ENCODE measurements around the gene CDH6. TPM values are rescaled to one million over a fixed set of nuclear protein-coding genes. Genes with fewer than 3 reads are reported as not detected.

CDH6 gene
- total and polyA plus RNA-seq, 2 donors (not counting 1 experiment from before 2014, with no cell fraction given), result not detected

- Mint-ChIP-seq H3K9me3 (ENCODE audit: insufficient read depth) (no peaks in the 10 kb centered on the region), H3K4me1 (no peaks in the 10 kb centered on the region), H3K27ac (no peak overlapping the region), H3K27me3 (no peaks in the 10 kb centered on the region), H3K4me3 (no peak overlapping the region)
- H3K4me2 ChIP-seq (replicated peaks; ENCODE audit: low read depth, low read length, poor library complexity, severe bottlenecking), result no peak overlapping the region
- no peak overlapping the region for H3K4me3 ChIP-seq (ENCODE audit: control extremely low read depth in 1 of 5, extremely low read depth in 1 of 5, insufficient read depth in 1 of 5, low read depth in 2 of 5, low read length in 4 of 5)
- H3K36me3 ChIP-seq (replicated peaks in 1 of 2; ENCODE audit: control extremely low read depth in 1 of 2, control insufficient read depth in 1 of 2, extremely low read depth in 1 of 2, insufficient read depth in 2 of 2, low read length in 1 of 2), result no peaks in the 10 kb centered on the region
- ChIA-PET POLR2A (no interaction called here), CTCF (no interaction called here)
- no peaks in the 10 kb centered on the region for H3K9me3 ChIP-seq (ENCODE audit: control extremely low read depth in 1 of 3, control insufficient read depth in 2 of 3, insufficient read depth in 1 of 3, low read length in 2 of 3)
- no CpG with 5 or more reads among the region's 2 CpGs for WGBS (ENCODE audit: insufficient coverage)
- no peaks in the 10 kb centered on the region for H3K79me2 ChIP-seq (ENCODE audit: control insufficient read depth, insufficient read depth, low read length)
- no peaks in the 10 kb centered on the region for H3K4me1 ChIP-seq (ENCODE audit: control insufficient read depth in 2 of 2, insufficient read depth in 2 of 2, low read length in 2 of 2)
- no peaks in the 10 kb centered on the region for H4K20me1 ChIP-seq (ENCODE audit: control insufficient read depth, insufficient read depth, low read length, poor library complexity, severe bottlenecking)
- intact Hi-C loops (cut with micrococcal nuclease), result no loop called here
- H2AFZ ChIP-seq (ENCODE audit: insufficient read depth, low read depth, low read length, poor library complexity, severe bottlenecking), result no peak overlapping the region
- H3K9ac ChIP-seq (ENCODE audit: low read length), result no peak overlapping the region
- DNase-seq, result no peak
- ATAC-seq (ENCODE audit: low read depth), result no peak
- H3K27me3 ChIP-seq (replicated peaks in 1 of 4; ENCODE audit: control extremely low read depth in 1 of 4, control insufficient read depth in 3 of 4, insufficient read depth in 4 of 4, low read length in 3 of 4), result peaks cover 0 to 3% (median 1%) of the 10 kb centered on the region in 4 experiments
- H3K27ac ChIP-seq (ENCODE audit: low read length in 2 of 2), result no peak overlapping the region
- no peak for TF ChIP-seq CTCF (IDR thresholded peaks at IDR 0.05)
- no peak for TF ChIP-seq EZH2 (IDR thresholded peaks at IDR 0.05; ENCODE audit: borderline replicate concordance, insufficient read depth, low read depth, low read length, poor library complexity, severe bottlenecking)
Measured at GRCh38 chr5:31333475-31333874, 140.0 kb downstream of the CDH6 start.

GRCh38 chr5:31334061-31334860, 140.8 kb downstream of the CDH6 start:
- no peak overlapping the region for H3K27ac Mint-ChIP-seq
- H3K4me3 Mint-ChIP-seq, result no peak overlapping the region
- DNase-seq (no peak), ATAC-seq (ENCODE audit: low read depth) (no peak)
- H3K4me1 ChIP-seq (ENCODE audit: control insufficient read depth in 2 of 2, insufficient read depth in 2 of 2, low read length in 2 of 2), result no peaks in the 10 kb centered on the region
- no peaks in the 10 kb centered on the region for H4K20me1 ChIP-seq (ENCODE audit: control insufficient read depth, insufficient read depth, low read length, poor library complexity, severe bottlenecking)
- no peak overlapping the region for H2AFZ ChIP-seq (ENCODE audit: insufficient read depth, low read depth, low read length, poor library complexity, severe bottlenecking)
- H3K4me3 ChIP-seq (ENCODE audit: control extremely low read depth in 1 of 5, extremely low read depth in 1 of 5, insufficient read depth in 1 of 5, low read depth in 2 of 5, low read length in 4 of 5), result no peak overlapping the region
- 67% methylated on average over 1 of the region's 4 CpGs for WGBS (ENCODE audit: insufficient coverage)
- H3K9ac ChIP-seq (ENCODE audit: low read length), result no peak overlapping the region
- no peaks in the 10 kb centered on the region for H3K9me3 ChIP-seq (ENCODE audit: control extremely low read depth in 1 of 3, control insufficient read depth in 2 of 3, insufficient read depth in 1 of 3, low read length in 2 of 3)
- TF ChIP-seq CTCF (IDR thresholded peaks at IDR 0.05) (no peak), EZH2 (IDR thresholded peaks at IDR 0.05; ENCODE audit: borderline replicate concordance, insufficient read depth, low read depth, low read length, poor library complexity, severe bottlenecking) (no peak)
- H3K27ac ChIP-seq (ENCODE audit: low read length in 2 of 2), result no peak overlapping the region
- intact Hi-C loops (cut with micrococcal nuclease), result no loop called here
- no peaks in the 10 kb centered on the region for H3K79me2 ChIP-seq (ENCODE audit: control insufficient read depth, insufficient read depth, low read length)
- H3K9me3 Mint-ChIP-seq (ENCODE audit: insufficient read depth), result no peaks in the 10 kb centered on the region
- no peaks in the 10 kb centered on the region for H3K36me3 ChIP-seq (replicated peaks in 1 of 2; ENCODE audit: control extremely low read depth in 1 of 2, control insufficient read depth in 1 of 2, extremely low read depth in 1 of 2, insufficient read depth in 2 of 2, low read length in 1 of 2)
- no peaks in the 10 kb centered on the region for H3K27me3 Mint-ChIP-seq
- no peaks in the 10 kb centered on the region for H3K4me1 Mint-ChIP-seq
- CTCF ChIA-PET, result no interaction called here
- POLR2A ChIA-PET, result no interaction called here
- H3K27me3 ChIP-seq (replicated peaks in 1 of 4; ENCODE audit: control extremely low read depth in 1 of 4, control insufficient read depth in 3 of 4, insufficient read depth in 4 of 4, low read length in 3 of 4), result peaks cover 0 to 3% (median 0%) of the 10 kb centered on the region in 4 experiments
- no peak overlapping the region for H3K4me2 ChIP-seq (replicated peaks; ENCODE audit: low read depth, low read length, poor library complexity, severe bottlenecking)

Data from B cell (primary cell).